BE2C (cell line): Measurements from ENCODE around the gene CCDC57.

Experiments used
- DNase-seq: peaks from one replicate; pipeline ENCODE4 v3.0.0-alpha.2; 2020
- H3K27me3 ChIP-seq: fragments of 250-450 bp; sonication (Bioruptor Pico); 2 replicates; pipeline ENCODE4 v1.5.1; 2020; ENCODE audit warnings: mild to moderate bottlenecking
- H3K36me3 ChIP-seq: fragments of 250-450 bp; sonication (Bioruptor Pico); 2 replicates; pipeline ENCODE4 v1.5.1; 2020; ENCODE audit warnings: mild to moderate bottlenecking
- H3K4me1 ChIP-seq: fragments of 250-450 bp; sonication (Bioruptor Pico); 2 replicates; pipeline ENCODE4 v1.5.1; 2020
- H3K4me3 ChIP-seq: 2 replicates; pipeline ENCODE4 v1.5.1; 2011; ENCODE audit warnings: low read depth, low read length
- H3K9me3 ChIP-seq: fragments of 250-450 bp; sonication (Bioruptor Pico); 2 replicates; pipeline ENCODE4 v1.5.1; 2020
- CTCF ChIP-seq: IDR thresholded peaks from 2 replicates; pipeline ENCODE4 v1.5.1; 2012; ENCODE audit warnings: mild to moderate bottlenecking, low read depth, low read length

Gene CCDC57

GRCh38 chr17:82092995-82093751 lies 119.5 kb downstream of the CCDC57 start:
- no peaks in the 10 kb centered on the region; the same call in 1 of the 2 replicates for H3K4me1 ChIP-seq
- no peak for TF ChIP-seq CTCF
- no peak for DNase-seq
- no peak overlapping the region for H3K4me3 ChIP-seq
- peaks cover 94% of the 10 kb centered on the region for H3K36me3 ChIP-seq
- no peaks in the 10 kb centered on the region for H3K9me3 ChIP-seq
- H3K27me3 ChIP-seq, result no peaks in the 10 kb centered on the region

- H3K27me3 ChIP-seq, result no peaks in the 10 kb centered on the region
- no peak for DNase-seq
- no peaks in the 10 kb centered on the region; the same call in 1 of the 2 replicates for H3K4me1 ChIP-seq
Measured at GRCh38 chr17:82092628-82092994, 120.0 kb downstream of the CCDC57 start.

GRCh38 chr17:82092094-82092586 lies 120.5 kb downstream of the CCDC57 start:
- H3K36me3 ChIP-seq, result peaks cover 96% of the 10 kb centered on the region
- DNase-seq, result no peak
- H3K27me3 ChIP-seq, result no peaks in the 10 kb centered on the region
- H3K4me1 ChIP-seq, result no peaks in the 10 kb centered on the region; the same call in 1 of the 2 replicates
- no peaks in the 10 kb centered on the region for H3K9me3 ChIP-seq
- H3K4me3 ChIP-seq, result no peak overlapping the region
- TF ChIP-seq CTCF, result no peak

More at GRCh38 chr17:82092628-82092994, 120.0 kb downstream of the CCDC57 start:
- no peak overlapping the region for H3K4me3 ChIP-seq
- no peaks in the 10 kb centered on the region for H3K9me3 ChIP-seq
- peaks cover 96% of the 10 kb centered on the region for H3K36me3 ChIP-seq
- no peak for TF ChIP-seq CTCF

- no peak overlapping the region for H3K4me3 ChIP-seq
- H3K36me3 ChIP-seq, result peaks cover 96% of the 10 kb centered on the region
- no peak for TF ChIP-seq CTCF
- H3K9me3 ChIP-seq, result no peaks in the 10 kb centered on the region
- no peaks in the 10 kb centered on the region for H3K27me3 ChIP-seq
- no peak for DNase-seq
- no peaks in the 10 kb centered on the region; the same call in 1 of the 2 replicates for H3K4me1 ChIP-seq
Measured at GRCh38 chr17:82091264-82092066, 121.2 kb downstream of the CCDC57 start.

- Histone ChIP-seq H3K9me3 (no peaks in the 10 kb centered on the region), H3K4me3 (no peak overlapping the region), H3K36me3 (peaks cover 96% of the 10 kb centered on the region), H3K4me1 (no peaks in the 10 kb centered on the region), H3K27me3 (no peaks in the 10 kb centered on the region)
- no peak for DNase-seq
- no peak for TF ChIP-seq CTCF
Measured at GRCh38 chr17:82090549-82091263, 121.9 kb downstream of the CCDC57 start.
